ENCODE measurements around the gene ZEB2. TPM values are rescaled to one million over a fixed set of nuclear protein-coding genes. Genes with fewer than 3 reads are reported as not detected.

ZEB2 gene
- total RNA-seq, 3 donors from 2014 or later: 53.7 to 225 (median 83.2) TPM

- no peak for DNase-seq (ENCODE audit: low spot score in 2 of 2)
- H3K9me3 ChIP-seq: no peaks in the 10 kb centered on the region
- no peak overlapping the region for H3K4me3 ChIP-seq
- H3K4me1 ChIP-seq: no peaks in the 10 kb centered on the region
- intact Hi-C loops (cut with DNase I; ENCODE audit: low total_unique reads): no loop called here
- H3K27me3 ChIP-seq: no peaks in the 10 kb centered on the region
- no peaks in the 10 kb centered on the region for H3K36me3 ChIP-seq
- TF ChIP-seq POLR2AphosphoS5 (IDR thresholded peaks at IDR 0.05): no peak
- H3K27ac ChIP-seq: no peak overlapping the region
These were observed 48.4 kb downstream of the ZEB2 start for GRCh38 chr2:144471305-144472045.

- no peaks in the 10 kb centered on the region for H3K36me3 ChIP-seq
- intact Hi-C loops (cut with DNase I; ENCODE audit: low total_unique reads): no loop called here
- no peak overlapping the region for H3K27ac ChIP-seq
- no peak for DNase-seq (ENCODE audit: low spot score in 2 of 2)
- no peak overlapping the region for H3K4me3 ChIP-seq
- no peaks in the 10 kb centered on the region for H3K4me1 ChIP-seq
- H3K27me3 ChIP-seq: no peaks in the 10 kb centered on the region
- H3K9me3 ChIP-seq: no peaks in the 10 kb centered on the region
- no peak for TF ChIP-seq POLR2AphosphoS5 (IDR thresholded peaks at IDR 0.05)
- TF ChIP-seq, protein P1, sequence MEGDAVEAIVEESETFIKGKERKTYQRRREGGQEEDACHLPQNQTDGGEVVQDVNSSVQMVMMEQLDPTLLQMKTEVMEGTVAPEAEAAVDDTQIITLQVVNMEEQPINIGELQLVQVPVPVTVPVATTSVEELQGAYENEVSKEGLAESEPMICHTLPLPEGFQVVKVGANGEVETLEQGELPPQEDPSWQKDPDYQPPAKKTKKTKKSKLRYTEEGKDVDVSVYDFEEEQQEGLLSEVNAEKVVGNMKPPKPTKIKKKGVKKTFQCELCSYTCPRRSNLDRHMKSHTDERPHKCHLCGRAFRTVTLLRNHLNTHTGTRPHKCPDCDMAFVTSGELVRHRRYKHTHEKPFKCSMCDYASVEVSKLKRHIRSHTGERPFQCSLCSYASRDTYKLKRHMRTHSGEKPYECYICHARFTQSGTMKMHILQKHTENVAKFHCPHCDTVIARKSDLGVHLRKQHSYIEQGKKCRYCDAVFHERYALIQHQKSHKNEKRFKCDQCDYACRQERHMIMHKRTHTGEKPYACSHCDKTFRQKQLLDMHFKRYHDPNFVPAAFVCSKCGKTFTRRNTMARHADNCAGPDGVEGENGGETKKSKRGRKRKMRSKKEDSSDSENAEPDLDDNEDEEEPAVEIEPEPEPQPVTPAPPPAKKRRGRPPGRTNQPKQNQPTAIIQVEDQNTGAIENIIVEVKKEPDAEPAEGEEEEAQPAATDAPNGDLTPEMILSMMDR (IDR thresholded peaks at IDR 0.05): no peak
- TF ChIP-seq POLR2A (IDR thresholded peaks at IDR 0.05): no peak
These were observed 49.1 kb downstream of the ZEB2 start for GRCh38 chr2:144470816-144471215.

- H3K27me3 ChIP-seq: no peaks in the 10 kb centered on the region
- no peak for DNase-seq (ENCODE audit: low spot score in 2 of 2)
- no peaks in the 10 kb centered on the region for H3K4me1 ChIP-seq
- H3K36me3 ChIP-seq: no peaks in the 10 kb centered on the region
- H3K4me3 ChIP-seq: no peak overlapping the region
- TF ChIP-seq POLR2AphosphoS5 (IDR thresholded peaks at IDR 0.05) (no peak), POLR2A (IDR thresholded peaks at IDR 0.05) (no peak)
- TF ChIP-seq, protein P1 (IDR thresholded peaks at IDR 0.05): no peak
- H3K9me3 ChIP-seq: no peaks in the 10 kb centered on the region
- intact Hi-C loops (cut with DNase I; ENCODE audit: low total_unique reads): no loop called here
- H3K27ac ChIP-seq: no peak overlapping the region
These were observed 49.6 kb downstream of the ZEB2 start for GRCh38 chr2:144470334-144470733.

GRCh38 chr2:144469798-144470197 is 50.1 kb downstream of the ZEB2 start:
- Histone ChIP-seq H3K27me3 (no peaks in the 10 kb centered on the region), H3K27ac (no peak overlapping the region), H3K9me3 (no peaks in the 10 kb centered on the region), H3K4me1 (no peaks in the 10 kb centered on the region), H3K36me3 (no peaks in the 10 kb centered on the region), H3K4me3 (no peak overlapping the region)
- TF ChIP-seq POLR2AphosphoS5 (IDR thresholded peaks at IDR 0.05): no peak
- TF ChIP-seq, protein P1 (IDR thresholded peaks at IDR 0.05): no peak
- no peak for TF ChIP-seq POLR2A (IDR thresholded peaks at IDR 0.05)
- no peak for DNase-seq (ENCODE audit: low spot score in 2 of 2)
- intact Hi-C loops (cut with DNase I; ENCODE audit: low total_unique reads): loop anchor here (5.0 kb wide), 1 partner anchor 848 kb away; no protein-coding TSS in a partner anchor

DNA sequence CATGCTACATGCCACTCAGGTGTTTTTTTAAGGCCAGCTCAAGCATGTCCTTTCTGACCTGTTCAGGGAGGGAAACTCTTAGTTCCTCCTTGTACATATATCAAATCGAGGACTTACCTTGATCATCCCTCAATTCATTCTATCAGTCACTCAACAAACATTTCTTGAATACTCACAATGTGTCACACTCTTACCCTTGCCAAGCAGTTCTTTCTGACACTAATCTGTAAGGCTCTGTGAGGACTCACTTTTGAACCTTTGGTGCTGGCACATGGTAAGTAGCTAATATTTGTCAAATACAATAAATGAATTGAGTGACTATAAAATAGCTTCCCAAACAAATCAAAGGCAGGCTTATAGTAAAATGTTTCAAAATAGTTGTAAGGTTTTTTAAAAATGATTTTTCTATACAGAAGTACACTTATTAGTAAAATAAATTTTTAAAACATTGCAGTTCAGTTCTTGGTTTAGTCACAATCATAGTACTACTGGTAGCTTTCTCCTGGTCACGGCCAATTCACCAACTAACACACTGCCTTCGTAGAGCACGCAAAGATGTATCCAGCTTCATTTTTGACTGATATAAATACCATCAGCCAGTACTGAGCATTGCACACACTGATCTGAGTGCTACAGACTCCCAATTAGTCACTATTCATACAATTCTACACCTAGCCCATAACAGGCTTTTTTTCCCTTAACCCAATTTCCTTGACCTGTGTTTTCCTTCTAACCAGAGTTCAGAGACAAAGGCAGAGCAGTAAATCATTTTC is 50.9 kb downstream of the ZEB2 start:
- Histone ChIP-seq H3K9me3 (no peaks in the 10 kb centered on the region), H3K27me3 (no peaks in the 10 kb centered on the region), H3K4me1 (no peaks in the 10 kb centered on the region), H3K4me3 (no peak overlapping the region), H3K36me3 (no peaks in the 10 kb centered on the region), H3K27ac (peak overlapping the region in 1 of 2 donors; percentile 8)
- TF ChIP-seq POLR2A (IDR thresholded peaks at IDR 0.05): no peak
- no peak for DNase-seq (ENCODE audit: low spot score in 2 of 2)
- intact Hi-C loops (cut with DNase I; ENCODE audit: low total_unique reads): loop anchor here (5.0 kb wide), 1 partner anchor 848 kb away; no protein-coding TSS in a partner anchor

All from breast epithelium (tissue), 4 donors.